MM.1S (cell line): ENCODE data around the gene RNF6.

Experiments
- EZH2 ChIP-seq: fragments of 300-600 bp; sonication (generic); optimal IDR thresholded peaks from 2 replicates; pipeline ENCODE3; 2017; ENCODE audit warnings: low read depth, mild to moderate bottlenecking, antibody characterized with exemption, low read length, mixed read lengths
- EZH2phosphoT487 ChIP-seq: fragments of 300-600 bp; sonication (generic); IDR thresholded peaks from 2 replicates; pipeline ENCODE4 v1.6.1; 2018; ENCODE audit warnings: antibody characterized with exemption, low read length
- TF ChIP-seq, protein P1 (sequence below): fragments of 300-600 bp; sonication (generic); IDR thresholded peaks from 2 replicates; pipeline ENCODE4 v1.5.1; 2016; ENCODE audit warnings: antibody characterized with exemption, low read length, mixed read lengths

DNA sequence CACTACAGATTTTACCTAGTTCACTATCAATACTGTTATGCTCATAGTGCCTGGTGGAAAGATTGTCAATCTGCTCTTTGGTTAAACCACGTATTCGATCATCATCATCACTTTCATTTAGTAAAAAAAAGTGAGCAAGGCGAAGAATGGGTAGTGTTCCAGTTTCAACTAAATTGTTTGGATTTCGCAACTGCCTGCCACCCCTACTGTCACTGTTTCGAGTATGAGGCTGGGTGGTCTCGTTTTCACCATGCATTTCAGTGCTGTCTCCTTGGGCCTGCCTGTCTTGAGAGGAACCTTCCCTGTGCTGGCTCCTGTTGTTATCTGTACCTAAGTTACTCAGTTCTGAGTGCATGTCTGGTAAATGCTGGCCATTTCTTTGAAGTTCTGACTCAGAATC is 8.1 kb downstream of the RNF6 start:
- TF ChIP-seq, protein P1, sequence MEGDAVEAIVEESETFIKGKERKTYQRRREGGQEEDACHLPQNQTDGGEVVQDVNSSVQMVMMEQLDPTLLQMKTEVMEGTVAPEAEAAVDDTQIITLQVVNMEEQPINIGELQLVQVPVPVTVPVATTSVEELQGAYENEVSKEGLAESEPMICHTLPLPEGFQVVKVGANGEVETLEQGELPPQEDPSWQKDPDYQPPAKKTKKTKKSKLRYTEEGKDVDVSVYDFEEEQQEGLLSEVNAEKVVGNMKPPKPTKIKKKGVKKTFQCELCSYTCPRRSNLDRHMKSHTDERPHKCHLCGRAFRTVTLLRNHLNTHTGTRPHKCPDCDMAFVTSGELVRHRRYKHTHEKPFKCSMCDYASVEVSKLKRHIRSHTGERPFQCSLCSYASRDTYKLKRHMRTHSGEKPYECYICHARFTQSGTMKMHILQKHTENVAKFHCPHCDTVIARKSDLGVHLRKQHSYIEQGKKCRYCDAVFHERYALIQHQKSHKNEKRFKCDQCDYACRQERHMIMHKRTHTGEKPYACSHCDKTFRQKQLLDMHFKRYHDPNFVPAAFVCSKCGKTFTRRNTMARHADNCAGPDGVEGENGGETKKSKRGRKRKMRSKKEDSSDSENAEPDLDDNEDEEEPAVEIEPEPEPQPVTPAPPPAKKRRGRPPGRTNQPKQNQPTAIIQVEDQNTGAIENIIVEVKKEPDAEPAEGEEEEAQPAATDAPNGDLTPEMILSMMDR = no peak
- TF ChIP-seq EZH2 (no peak), EZH2phosphoT487 (no peak)
